Measurements from ENCODE around the gene SUCLG2. TPM values are rescaled to one million over a fixed set of nuclear protein-coding genes. Genes with fewer than 3 reads are reported as not detected.

The SUCLG2 gene
- total and polyA plus RNA-seq, 10 of the 15 experiments (the other 5 are each of a cell fraction or from before 2014, with no cell fraction given) = 17.8 to 50.9 (median 37.2) TPM

DNA sequence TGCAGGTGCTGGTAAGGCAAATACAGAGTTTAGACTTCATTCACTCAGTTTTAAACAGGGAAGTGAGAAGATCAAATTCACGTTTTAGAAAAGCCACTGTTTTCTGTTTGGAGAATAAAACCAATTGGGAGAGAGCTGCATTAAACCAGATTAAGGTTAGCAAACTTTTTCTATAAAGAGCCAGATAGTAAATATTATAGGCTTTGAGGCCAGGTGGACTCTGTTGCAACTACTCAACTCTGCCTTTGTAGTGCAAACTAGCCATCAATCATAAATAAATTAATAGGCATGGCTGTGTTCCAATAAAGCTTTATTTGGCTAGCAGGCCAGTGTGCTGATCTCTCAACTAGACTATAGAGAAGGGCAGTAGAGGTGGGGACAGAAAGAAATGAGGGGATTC, 33.5 kb downstream of the SUCLG2 start:
- H3K4me3 ChIP-seq = no peak overlapping the region
- RAD21 ChIA-PET (ENCODE audit: unreplicated experiment) = no interaction called here
- POLR2A ChIA-PET = interaction anchor here (0.9 kb wide), 1 partner anchor 9 kb away, joined by 3 read pairs; no protein-coding TSS in a partner anchor
- no peaks in the 10 kb centered on the region; the same call in 1 of the 2 replicates for H3K4me1 ChIP-seq (ENCODE audit: control insufficient read depth, insufficient read depth, low read length)
- TF ChIP-seq HDAC6 (IDR thresholded peaks at IDR 0.05; ENCODE audit: unreplicated experiment) (no peak), ZNF207 (IDR thresholded peaks at IDR 0.05; ENCODE audit: borderline replicate concordance) (no peak), ESRRA (IDR thresholded peaks at IDR 0.05; ENCODE audit: low read length) (no peak), KDM1A (IDR thresholded peaks at IDR 0.05; ENCODE audit: borderline replicate concordance) (no peak), CBFB (IDR thresholded peaks at IDR 0.05; ENCODE audit: low read depth) (no peak), STAT3 (IDR thresholded peaks at IDR 0.05; ENCODE audit: low read depth, low read length) (no peak), RAD51 (IDR thresholded peaks at IDR 0.05) (no peak), HSF1 (IDR thresholded peaks at IDR 0.05; ENCODE audit: low read depth, low read length) (no peak)
- no peaks in the 10 kb centered on the region; the same call in 2 of the 3 replicates for H3K9me3 ChIP-seq (replicated peaks; ENCODE audit: control insufficient read depth, insufficient read depth, low read length)
- FAIRE-seq (no peak), ATAC-seq (no peak), DNase-seq (ENCODE audit: low read depth, low spot score) (no peak)
- in situ Hi-C loops (cut with MboI) (no loop called here), intact Hi-C loops (cut with micrococcal nuclease; ENCODE audit: unreplicated experiment) (no loop called here)
- no peaks in the 10 kb centered on the region for H3K27me3 ChIP-seq (replicated peaks in 1 of 2; ENCODE audit: control insufficient read depth in 2 of 2, insufficient read depth in 2 of 2, low read length in 1 of 2)
- no TSS peak for BruUV-seq (replicated peaks)
- SMC1A ChIA-PET (ENCODE audit: uncharacterized antibody, unreplicated experiment) = interaction anchor here (1.1 kb wide), 1 partner anchor 9 kb away, joined by 5 read pairs; no protein-coding TSS in a partner anchor
- CTCF ChIA-PET = no interaction called here
- peaks cover 2% of the 10 kb centered on the region; the same call in 1 of the 2 replicates for H3K79me2 ChIP-seq (ENCODE audit: control insufficient read depth, insufficient read depth, low read length)
- H3K4me2 ChIP-seq (ENCODE audit: control insufficient read depth, insufficient read depth) = no peak overlapping the region
- WGBS (ENCODE audit: insufficient coverage, insufficient replicate concordance, low lambda C conversion rate, missing lambda C conversion rate) = 0% methylated on average over 1 of the region's 1 CpG
- H2AFZ ChIP-seq (ENCODE audit: control insufficient read depth, low read depth, low read length) = no peak overlapping the region
- H4K20me1 ChIP-seq (ENCODE audit: control insufficient read depth, insufficient read depth) = no peaks in the 10 kb centered on the region
- peaks cover 0 to 14% of the 10 kb centered on the region in 2 experiments; a peak in 1 of 4 replicates for H3K36me3 ChIP-seq (ENCODE audit: control insufficient read depth in 2 of 2, insufficient read depth in 2 of 2, low read length in 1 of 2)
- H3K9ac ChIP-seq (ENCODE audit: control insufficient read depth, insufficient read depth, low read length) = no peak overlapping the region
- H3K27ac ChIP-seq (ENCODE audit: control insufficient read depth, insufficient read depth) = no peak overlapping the region
